ENCODE results near the gene UPB1.
"Not testable (repeated sequence)": the region's sequence is repeated elsewhere in the genome, so short reads cannot be mapped to it uniquely, and the experiment has no call there.

Gene UPB1

DNA sequence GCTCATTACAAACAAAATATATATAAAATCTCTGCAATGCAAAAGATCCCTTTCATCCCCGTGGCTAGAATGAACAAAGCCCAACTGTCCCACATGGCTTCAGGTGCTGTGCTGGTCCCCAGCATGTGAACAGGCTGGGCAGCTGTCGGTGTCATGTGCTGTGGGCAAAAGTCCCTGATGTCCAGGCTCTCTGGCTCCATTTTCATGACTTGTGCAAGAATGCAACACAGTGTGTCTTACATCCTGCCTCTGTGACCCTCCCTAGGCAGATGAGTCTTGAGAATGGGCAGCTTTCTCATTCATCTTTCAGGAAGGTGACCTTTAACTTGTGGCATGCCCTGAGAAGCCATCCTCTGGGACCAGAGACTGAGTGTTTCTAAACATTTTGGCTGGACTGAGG lies 45.3 kb downstream of the UPB1 start:
- DNase-seq: no peak

DNA sequence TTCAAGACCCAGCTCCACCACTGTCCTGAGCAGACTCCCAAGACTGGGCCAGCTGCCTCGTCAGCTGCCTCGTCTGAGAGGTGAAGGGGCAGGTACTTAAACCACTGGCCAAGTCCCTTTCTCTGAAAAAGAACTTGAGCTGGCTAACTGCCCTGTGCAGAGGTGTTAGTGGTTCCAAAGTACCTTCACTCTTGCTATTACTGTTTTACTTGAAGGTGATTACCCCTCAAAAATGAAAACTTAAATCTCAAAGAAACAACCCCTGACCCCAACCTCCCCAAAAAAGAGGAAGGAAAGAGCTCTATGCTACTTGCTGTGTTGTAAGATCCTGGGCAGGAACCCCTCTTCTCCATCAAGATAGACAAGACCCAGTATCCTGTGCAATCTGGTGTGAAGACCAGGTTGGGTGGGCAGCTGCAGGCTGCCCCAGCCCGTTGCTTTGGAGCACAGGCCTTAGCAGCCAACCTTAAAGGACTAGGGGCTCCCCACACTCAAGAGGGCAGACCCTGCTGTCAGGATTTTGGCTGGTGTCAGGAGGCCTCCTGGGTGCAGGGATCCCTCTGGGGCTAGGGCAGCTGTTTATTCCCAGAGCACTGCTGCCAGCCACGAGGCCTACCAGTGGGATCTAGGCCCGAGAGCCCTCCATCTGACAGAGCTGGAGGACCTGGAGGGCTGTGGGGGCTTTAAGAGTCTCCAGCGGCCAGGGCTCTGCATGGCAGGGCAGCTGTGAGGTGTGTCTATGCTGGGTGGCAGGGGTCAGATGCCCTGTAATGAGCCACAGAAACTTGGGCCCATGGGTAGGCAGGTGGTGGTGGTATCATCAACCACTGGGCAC lies 46.8 kb downstream of the UPB1 start:
- no peak for DNase-seq

DNA sequence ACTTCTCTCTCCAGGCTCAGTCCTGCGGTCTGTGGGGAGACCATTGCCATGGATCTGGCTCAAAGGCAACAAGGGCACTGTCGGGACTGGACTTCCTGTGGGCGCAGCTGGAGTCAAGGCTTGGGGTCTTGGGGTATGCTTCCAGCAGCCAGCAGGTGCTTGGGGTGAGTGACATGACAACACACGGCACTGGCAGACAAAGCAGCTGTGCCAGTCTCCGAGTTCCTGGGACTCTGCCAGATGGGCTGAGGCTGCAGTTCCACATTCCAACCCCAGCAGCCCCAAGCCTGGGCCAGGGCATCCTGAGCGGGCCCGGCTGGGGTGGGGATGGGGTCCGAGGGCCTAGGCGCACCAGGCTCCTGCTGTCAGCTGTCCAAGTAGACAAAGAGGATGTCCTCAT lies 47.5 kb downstream of the UPB1 start:
- no peak for DNase-seq

GRCh38 chr22:24543185-24543601 lies 48.1 kb downstream of the UPB1 start:
- DNase-seq: no peak

GRCh38 chr22:24543679-24544243 lies 48.6 kb downstream of the UPB1 start:
- DNase-seq: no peak

DNA sequence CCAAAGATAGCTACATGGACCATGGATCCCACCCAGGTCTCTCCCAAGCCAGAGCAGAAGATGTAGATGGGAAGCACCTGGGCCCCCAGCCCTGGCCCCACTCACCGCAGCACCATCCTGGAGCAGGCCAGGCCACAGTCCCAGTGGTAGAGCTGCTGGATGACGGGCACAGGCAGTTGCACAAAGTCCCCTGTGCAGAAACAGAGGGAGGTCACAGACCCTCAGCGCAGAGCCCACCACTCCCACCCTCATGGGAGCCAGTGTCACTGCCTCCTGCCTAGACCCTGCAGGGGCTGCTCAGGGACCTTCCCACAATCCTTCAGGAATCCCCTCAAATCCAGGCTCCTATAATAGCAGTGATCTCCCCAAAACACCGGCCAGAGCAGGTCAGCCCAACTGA lies 53.7 kb downstream of the UPB1 start:
- no peak for DNase-seq

DNA sequence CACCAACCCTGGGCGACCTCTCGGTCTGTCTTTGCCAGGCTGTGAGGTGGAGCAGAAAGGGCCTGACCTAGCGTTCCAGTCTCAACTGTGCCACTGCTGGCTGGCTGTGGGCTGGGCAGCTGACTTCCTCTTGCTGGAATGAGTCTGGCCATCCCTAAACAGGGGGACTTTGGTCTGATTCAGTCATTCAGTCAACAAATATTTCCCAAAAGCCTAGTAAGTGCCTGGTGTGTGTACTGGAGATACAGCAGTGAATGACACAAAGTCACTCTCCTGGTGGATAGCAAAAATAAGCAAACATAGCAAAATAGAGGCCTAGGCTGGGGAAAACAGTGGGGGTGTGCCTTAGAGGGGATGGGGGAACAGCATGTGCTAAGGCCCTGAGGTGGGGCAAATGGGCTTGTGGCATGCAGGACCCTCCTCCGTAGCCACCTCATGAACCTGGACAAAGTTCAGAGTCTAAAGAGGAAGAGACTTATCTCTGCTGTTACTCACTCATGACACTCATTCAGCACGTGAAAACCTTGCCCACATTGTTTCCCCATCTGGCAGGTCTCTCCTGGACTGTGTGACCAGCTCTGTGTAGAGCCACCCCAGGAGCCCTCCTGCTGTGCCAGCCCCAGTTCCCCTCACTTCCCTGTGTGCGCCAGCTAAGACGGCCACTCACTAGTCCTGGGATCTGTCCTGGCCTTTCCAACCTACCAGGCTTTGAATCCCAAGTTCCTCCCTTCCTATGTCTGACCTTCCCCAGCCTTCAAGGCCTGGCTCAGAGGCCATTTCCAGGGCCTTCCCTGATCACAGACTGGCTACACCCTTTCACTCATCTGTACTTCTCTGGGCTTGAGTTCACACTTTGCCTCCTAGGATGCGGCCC lies 55.1 kb downstream of the UPB1 start:
- no peak for DNase-seq

DNA sequence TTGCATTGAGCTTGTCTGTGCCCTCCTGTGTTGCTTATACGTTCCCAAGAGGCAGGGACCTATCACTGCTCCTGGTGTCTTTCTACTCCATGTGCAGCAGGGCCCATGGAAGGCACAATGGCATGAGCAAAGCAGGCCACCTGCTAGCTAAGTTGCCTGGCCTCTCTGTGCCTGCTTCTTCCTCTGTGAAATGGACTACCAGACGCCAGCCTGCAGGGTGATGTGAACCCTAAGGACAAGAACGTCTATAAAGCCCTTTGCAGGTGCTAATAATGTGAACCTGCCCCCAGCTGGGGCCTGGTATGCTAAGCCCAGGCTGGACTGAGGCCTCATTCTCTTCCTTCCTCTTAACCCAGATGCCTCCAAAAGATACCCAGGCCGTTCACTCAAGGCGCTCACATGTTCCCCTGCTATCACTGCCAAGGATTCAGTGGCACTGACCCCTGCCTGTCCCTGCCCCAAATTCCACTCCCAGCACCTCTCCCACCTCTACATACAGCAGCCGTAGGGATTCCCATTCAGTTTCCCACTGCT lies 55.8 kb downstream of the UPB1 start:
- DNase-seq: no peak

- DNase-seq: not testable (repeated sequence)
Measured at GRCh38 chr22:24552503-24553286, 57.6 kb downstream of the UPB1 start.

DNA sequence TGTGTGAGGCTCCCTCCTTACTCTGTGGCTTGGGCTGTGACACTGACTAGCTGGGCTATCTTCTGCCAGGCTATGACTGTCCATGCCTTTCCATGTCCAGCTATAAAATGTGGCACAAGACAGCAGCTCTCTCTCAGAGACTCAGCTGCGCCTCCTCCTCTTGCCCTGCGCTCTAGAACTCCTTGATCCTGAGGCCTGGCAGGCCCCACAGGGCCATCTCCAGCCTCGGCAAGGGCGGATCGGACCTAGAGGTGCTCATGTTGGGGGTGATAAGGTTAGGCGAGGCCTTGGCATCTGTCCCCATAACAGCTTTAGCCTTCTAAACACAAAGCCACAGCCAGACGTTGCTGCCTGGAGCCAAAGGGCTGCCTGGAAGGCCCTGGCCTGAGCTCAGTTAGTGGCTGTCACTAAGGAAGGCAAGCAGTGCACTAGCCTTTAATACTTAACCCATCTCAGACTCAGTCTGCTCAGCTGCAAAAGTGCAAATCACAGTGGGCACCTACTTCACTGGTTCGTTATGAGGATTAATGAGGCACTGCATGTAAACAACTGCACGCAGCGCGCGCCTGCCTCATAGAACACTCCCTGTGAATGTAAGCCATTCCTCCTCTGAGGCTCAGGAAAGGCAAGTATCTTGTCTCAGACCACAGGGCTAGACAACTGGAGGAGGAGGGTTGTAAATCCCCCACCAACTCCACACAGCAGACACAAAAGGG lies 58.6 kb downstream of the UPB1 start:
- DNase-seq: no peak

DNA sequence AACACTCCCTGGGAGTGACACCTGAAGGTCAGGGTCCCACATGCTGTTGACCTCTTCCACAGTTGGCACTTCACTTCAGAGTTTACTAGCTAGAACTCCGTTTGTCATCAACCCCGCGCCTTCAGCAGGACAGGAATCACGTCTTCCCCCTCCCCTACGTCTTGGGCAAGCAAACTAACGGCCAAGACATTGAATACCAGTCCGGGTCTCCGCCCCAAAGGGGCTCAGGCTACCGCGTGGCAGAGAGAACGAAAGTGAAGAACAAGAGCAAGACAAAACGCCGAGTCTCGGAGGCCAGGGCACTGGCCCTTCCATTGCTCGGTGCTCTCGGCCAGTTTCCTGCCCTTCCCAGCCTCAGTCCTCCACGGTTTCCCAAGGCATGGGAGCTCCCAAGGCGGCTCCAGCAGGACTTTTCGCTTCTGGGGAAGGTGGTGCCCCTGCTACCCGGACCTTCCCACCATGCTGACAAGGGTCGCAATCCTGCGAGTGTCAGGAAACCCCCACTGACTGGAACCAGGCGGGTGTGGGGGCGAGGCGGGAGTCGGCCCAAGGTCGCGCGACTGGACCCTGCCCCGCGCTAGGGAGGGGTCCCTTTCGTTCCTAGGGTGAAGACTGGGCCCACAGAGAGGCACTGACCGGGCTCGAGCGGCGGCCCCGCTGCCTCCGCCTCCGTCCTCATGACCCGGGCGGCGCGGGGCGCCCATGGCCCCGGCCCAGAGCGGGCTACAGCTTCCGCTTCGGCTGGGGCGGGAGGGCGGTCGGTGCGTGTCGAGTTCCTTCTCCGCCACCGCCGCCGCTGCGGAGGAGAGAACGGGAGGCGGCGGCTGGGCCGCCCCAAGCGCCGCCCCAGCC lies 59.4 kb downstream of the UPB1 start, which contains the start of gene GUCD1:
GUCD1 (minus strand) TSS at position 826 of the 852 bp plus-strand sequence; CDS start at position 679, 147 bp downstream.
- no peak for DNase-seq

DNA sequence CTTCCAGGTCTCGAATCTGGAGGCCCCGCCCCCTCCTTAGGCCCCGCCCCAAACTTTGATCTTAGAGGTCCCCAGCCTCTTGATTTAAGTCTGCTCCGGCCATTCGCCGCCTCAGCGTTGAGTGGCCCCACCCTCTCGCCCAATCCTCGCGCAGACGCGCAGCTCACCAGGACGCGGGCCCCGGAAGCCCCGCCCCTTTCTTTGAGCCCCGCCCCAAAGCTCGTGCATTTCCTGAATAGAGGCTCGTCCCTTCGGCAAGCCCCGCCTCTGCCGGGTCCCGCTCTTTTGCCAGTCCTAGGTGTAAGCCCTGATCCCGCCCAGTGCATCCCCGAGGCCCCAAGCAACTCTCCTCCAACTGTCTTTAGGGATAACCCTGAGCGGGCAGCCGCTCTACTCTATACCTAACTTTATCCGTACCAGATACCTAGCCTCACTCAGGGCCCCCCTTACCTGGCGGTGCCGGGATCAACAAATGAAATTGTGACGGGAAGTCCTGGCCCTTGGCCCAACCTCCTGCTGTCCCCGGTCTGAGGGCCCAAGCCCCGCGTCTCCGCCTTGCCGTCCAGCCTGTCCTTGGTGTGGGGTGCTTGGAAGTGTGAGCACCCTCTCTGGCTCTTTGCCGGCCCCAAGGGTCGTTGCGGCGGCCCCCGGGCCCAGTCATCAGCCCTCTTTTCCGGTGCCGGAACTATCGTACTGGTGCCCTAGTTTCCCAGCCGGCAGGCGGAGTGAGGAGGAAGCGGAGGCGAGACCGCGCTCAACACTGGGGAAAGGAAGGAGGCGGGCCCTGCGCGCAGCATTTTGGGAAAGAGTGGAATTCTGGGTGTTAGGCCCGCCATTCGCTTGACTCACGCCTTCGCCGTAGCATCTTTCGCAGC lies 60.3 kb downstream of the UPB1 start, which contains the start of gene SNRPD3:
SNRPD3 (plus strand) TSS at position 835 of the 875 bp plus-strand sequence. CDS start 1,676 bp downstream, outside the sequence.
- peak; percentile 97 for DNase-seq

DNA sequence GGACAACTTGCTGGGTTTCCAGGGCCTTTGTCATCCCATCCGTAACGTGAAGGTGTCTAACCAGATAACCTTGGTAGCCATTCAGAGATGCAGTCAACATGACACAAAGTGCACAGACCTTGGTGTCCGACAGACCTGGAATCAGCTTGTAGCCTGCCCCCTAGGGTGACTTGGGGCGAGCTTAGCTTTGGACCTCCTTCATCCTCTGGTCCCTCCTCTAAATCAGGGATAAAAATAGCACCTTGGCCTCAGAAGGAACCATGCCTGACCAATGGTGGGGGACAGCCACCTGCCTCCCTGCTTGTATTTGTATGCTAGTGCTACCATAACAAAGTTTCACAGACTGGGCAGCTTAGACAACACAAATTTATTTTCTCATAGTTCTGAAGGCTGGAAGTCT lies 64.3 kb downstream of the UPB1 start:
- DNase-seq: no peak

DNA sequence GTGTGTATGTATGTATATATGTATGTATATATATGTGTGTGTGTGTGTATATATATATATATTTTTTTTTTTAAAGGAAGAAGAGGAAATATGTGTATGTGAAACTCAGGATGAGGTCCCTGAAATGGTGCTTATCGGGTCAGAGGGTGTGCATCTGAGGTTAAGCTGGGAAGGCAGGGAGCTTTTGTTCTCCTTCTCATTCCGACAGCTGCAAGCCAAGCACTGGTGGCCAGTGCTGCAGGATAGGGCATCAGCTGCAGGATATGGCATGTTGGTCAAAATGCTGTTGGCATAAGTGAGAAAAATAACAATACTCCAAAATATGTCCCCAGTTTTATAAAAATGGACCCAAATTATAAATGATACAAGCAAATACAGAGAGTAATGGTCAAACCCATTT lies 68.1 kb downstream of the UPB1 start:
- no peak for DNase-seq

DNA sequence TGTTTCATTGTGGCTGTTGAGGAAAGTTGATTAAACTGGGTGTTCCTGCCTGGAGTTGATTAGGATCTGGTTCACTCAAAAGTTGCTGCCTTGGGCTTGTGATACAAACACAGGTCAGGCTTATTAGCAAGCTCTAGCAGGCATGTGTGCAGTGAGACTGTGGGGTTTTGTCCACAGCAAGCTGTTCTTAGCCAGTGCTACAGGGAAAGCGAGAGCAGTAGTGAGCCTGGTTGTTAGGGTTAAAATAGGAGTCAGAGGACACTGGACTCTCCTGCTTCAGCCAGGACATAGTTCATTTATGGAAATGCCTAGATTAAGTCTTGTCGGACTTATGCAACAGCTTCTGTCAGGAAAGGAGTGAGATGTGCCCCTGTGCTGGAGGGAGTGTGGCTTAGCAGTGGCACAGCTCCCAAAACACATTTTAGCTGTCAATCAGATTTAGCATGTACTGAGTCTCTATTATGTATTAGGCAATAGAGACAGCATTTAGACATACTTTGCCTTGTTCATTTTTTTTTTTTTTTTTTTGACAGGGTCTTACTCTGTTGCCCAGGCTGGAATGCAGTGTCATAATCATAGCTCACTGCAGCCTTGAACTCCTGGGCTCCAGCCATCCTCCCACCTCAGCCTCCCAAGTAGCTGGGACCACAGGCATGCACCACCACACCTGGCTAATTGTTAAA lies 69.4 kb downstream of the UPB1 start:
- DNase-seq: no peak

GRCh38 chr22:24565077-24565476 lies 69.9 kb downstream of the UPB1 start:
- no peak for DNase-seq

DNA sequence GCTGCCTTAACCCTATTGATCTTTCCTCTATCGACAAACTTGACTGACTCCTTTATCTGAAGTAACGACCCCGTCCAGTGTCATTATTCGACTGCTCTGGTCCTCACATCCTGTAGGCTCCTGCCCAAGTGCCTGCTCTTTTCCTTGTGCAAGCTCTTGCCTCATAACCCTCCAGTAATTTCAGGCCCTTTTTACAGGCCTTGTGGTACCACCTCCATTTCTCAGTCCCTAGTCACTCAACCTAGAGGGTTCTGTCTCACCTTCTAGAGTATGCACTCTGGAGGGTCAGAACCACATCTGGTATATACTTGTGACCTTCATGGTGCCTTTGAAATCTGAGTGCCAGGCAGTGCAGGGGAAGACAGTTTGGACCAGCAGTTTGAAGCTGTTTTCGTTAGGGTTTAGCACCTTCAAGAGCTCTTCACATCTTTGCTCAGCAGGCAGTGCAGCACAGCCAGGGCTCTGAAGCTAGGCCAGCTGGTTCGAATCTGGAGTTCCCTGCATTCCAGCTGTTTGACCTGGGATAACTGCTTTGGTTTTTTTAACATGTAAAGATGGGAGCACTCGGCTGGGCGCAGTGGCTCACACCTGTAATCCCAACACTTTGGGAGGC lies 71.9 kb downstream of the UPB1 start:
- no peak for DNase-seq

DNA sequence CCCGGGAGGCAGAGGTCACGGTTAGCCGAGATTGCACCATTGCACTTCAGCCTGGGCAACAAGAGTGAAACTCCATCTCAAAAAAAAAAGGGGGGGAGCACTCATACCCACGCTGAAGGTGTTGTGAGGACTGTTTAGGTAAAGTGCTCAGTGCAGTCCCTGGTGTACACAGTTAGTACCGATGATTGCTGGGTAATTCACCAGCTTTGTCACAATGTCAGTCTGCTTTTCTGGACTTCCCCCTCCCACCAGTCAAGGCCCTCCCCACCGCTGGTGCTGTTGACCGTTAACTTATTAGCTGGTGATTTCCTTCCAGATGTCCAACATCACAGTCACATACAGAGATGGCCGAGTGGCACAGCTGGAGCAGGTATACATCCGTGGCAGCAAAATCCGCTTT lies 72.5 kb downstream of the UPB1 start:
- no peak for DNase-seq

DNA sequence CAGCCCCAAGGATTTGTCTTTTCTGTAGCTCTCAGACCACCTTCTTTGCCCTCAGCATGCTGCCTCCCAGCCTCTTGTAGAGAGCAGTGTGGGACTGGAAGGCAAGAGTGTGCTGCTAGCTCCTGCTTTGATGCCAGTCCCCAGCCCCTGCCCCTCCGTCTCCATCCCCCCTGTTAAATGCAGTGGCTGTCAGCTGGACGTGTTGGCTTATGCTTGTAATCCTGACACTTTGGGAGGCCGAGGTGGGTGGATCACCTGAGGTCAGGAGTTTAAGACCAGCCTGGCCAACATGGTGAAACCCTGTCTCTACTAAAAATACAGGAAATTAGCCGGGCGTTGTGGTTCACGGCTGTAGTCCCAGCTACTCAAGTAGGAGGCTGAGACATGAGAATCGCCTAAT lies 76.1 kb downstream of the UPB1 start:
- DNase-seq: no peak

Measured in NCI-H1105 (cell line).